Measurements from ENCODE around the gene NCK1.

The NCK1 gene

DNA sequence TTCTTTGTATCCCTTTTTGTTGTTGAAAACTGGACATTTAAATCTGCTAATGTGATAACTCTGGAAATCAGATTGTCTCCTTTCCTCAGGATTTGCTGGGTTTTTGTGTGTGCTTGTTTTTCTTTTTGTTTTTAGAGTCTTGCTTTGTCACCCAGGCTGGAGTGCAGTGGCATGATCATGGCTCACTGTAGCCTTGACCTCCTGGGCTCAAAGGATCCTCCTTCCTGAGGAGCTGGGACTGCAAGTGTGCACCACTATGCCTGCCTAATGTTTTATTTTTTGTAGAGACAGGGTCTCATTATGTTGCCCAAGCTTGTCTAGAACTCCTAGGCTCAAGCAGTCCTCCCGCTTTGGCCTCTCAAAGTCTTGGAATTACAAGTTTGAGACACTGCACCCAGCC lies 51.2 kb downstream of the NCK1 start:
- no peak for DNase-seq

DNA sequence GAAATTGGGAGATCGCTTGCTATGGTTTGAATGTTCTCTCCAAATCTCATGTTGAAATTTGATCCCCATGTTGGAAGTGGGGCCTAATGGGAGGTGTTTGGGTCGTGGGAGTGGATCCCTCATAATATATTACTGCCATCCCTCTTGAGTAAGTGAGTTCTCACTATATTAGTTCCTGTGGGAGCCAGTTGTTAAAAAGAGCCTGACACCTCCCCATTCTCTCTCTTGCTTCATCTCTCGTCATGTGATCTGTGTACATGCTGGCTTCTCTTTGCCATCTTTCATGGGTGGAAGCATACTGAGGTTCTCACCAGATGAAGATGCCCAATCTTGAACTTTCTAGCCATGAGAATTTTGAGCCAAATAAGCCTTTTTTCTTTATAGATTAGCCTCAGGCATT lies 52.7 kb downstream of the NCK1 start:
- no peak for DNase-seq

DNA sequence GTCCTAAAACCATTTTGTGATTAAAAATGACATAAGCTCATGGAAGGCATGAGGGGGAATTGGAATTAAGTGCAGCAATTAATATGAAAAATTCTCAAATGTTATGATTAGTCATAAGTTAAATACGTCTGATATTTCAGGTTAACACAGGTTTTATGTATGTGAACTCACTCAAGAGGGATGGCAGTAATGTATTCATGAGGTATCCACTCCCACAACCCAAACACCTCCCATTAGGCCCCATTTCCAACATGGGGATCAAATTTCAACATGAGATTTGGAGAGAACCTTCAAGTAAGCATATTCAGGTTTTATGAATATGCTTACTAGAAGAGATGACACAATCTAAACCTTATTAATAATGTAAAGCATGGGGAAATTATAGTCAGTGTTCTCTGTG lies 54.2 kb downstream of the NCK1 start:
- no peak for DNase-seq

DNA sequence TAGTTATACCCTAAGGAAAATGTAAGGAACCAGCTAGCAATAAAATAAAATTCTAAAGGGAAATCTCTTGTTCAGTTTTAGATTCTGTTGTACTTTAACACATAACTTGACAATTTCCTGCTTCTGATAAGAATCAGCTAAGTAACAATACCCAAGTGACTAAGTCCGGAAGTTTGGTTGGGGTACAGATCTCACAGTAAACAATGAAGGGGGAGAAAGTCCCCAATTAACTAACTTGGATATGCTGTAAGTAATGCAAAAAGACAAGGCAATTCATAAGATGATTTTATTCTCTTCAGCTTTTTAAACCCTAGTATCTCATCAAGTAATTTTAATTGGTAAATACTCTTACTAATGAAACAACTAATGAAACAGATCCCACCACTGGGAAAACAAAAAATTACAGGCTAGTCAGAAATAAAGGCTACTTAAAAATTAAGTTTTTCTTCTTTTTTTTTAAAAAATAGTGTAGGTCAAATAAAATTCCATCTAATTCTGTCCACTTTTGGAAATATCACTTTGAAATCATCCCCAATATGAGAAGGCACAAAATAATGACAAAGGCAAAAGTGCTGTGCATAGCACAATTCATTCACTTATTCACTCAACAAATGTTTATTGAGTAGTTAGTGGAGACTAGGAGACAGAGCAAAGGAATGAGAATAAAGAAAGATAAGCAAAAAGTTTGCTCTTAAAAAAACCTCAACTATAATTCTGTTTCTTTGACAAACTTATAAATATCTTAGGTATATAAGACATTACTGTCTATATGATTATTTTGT lies 58.0 kb downstream of the NCK1 start:
- DNase-seq: no peak

DNA sequence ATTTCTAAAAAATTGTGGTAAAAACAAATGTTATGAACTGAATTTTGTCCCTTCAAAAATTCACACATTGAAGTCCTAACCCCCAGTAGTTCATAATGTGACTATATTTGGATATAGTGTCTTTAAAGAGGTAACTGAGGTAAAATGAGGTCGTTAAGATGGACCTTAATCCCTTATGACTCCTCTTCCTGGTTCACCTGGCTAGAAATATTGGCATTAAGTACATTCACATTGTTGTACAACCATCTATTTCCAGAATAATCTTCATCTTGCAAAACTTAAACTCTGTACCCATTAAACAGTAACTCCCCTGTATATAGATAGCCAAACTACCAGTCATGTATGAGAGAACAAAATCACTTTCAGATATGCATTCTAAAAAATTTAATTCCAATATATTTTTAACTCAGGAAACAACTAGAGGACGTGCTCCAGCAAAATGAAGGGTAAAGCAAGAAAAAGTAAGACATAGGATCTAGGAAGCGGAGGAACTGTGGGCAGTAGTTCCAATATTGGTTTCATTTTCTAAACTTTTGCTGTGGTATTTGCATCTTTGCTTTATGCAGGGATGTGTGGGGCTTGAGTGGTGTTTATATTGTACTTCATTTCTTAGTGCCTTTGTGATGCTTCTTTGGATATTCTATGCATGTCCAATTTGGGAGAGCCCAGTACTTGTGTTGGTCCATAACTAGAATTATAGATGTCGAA lies 59.0 kb downstream of the NCK1 start:
- DNase-seq: no peak

DNA sequence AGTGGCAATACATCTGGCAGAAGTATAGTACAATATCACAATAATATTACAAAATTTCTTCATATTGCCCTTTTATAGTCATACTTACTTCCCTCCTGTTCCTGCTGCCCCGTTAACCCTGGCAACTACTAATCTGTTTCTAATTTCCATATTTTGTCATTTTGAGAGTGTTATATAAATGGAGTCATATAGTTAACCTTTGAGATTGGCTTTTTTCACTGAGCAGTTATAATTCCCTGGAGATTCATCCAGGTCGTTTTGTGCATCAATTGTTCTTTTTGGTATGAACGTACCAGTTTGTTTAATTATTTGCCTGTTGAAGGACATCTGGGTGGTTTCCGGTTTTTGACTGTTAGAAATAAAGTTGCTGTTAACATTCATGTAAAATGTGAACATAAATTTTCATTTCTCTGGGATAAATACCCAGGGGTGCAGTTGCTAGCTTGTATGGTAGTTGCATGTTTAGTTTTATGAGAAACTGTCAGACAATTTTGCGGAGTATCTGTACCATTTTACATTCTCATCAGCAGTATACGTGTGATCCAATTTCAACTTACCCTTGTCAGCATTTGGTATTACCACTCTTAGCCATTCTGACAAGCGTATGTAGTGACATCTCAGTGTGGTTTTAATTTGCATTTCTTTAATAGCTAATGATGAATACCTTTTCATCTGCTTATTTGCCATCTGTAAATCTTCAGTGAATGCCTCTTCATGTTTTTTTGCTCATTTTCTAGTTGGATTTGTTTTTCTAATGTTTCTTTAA lies 63.6 kb downstream of the NCK1 start:
- DNase-seq: no peak

DNA sequence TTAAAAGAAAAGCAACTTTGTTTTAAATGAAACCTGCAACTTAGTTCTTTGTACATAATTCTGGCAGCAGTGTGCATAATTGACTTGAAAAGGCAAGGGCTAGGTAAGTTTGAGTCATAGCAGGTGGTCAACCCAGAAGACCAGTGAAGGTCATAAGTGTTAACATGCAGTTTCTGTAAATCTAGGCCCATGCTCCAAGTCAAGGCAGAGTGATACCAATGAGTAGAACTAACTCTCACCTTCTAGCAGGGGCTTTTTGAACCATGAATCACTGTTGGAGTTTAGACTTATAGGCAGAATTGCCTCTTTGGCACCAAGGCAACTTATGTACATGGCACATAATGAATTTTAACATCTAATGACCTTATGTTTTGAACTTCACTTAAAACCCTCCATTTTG lies 66.2 kb downstream of the NCK1 start:
- DNase-seq: no peak

DNA sequence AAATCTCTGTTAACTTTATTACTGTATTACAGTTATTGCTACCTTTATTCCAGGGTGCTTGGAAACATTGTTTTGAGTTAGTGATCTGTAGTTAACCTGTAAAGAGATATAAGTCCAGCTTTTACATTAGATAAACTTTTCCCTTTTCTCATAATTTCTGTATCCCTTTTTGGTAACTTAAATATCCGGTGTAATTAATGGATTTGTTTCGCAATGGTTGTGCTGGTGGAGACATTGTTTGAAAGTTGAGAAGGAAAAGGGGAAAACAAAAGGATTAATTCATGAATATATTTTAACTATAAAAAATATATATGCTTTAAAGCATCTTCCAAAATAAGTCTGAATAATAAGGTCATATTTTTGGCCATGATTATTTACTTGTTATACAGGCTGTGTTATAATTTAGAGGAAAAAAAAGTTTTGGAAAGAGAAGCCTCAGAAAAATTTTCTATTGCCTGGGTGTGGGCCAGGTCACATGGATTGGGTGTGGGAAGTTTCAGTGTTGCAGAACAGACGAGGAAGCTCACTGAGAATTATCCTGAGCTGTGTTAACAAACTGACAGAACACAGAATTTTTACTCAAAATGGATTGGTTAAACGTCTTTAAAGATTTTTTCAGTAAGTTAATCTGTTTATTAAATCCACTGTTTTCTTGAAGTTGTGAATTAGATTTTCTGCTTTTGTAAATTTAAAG lies 68.1 kb downstream of the NCK1 start:
- no peak for DNase-seq

DNA sequence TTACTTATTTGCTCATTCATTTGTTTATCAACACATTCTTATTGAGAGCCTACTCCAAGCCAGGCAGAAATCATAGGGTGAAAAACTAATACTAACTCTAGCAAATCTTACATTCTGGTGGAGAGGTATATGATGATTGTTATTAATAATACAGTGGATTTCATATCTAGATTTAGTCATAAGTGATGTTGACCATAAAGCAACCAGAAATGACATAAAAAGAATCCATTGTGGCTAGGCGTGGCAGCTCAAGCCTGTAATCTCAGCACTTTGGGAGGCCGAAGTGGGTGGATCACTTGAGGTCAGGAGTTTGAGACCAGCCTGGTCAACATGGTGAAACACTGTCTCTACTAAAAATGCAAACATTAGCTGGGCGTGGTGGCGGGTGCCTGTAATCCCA lies 69.6 kb downstream of the NCK1 start:
- DNase-seq: no peak

DNA sequence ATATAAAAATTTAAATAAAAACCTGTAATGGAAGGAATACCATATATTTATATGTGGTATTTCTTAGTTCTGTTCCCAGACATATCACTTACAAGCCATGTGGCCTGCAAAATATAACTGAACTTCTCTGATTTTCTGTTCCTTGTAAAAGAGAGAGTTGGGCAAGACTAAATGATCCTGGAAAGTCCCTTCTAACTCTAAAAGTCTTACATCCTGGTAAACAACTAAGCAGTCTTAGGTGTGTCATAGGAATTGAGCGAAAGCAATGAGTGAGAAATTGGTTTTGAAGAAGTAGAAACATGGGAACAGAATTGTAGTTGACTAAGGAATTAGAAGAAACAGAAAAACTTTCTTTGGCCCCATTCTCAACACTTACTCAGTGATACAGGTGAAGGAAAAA lies 70.5 kb downstream of the NCK1 start:
- DNase-seq: no peak

DNA sequence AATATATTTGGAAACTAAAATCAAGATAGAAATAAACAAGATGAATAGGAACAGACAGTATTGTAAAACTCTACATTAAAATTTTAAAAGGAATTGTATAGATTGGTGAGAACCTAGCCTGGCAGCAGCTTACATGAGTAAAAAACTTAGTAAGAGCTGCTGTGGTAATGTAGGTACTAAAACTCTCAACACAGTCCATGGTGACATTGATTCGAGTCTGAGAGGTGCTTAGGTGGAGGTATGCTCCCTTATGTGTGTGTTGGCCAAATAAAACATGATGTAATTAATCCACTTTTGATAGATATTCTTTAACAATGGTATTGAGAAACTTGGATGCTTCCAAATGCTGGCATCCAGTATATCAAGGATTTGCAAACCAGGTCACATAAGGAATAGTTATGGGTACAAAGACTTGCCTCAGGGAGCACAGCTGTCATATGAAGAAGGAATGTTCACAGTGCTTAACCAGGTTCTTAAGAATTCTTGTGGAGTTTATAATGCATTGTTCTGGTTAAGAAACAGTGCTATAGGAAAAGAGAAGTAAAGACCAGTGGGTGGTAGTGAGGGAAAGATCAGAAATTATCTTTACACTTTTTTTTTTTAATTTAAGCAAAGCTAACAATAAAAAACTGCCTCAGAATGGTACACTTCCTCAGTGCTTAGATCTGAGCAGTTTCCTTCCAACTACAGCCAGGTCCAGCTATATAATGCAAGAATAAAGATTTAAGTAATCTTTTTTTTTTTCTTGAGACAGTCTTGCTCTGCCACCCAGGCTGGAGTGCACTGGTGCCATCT lies 71.2 kb downstream of the NCK1 start:
- no peak for DNase-seq

DNA sequence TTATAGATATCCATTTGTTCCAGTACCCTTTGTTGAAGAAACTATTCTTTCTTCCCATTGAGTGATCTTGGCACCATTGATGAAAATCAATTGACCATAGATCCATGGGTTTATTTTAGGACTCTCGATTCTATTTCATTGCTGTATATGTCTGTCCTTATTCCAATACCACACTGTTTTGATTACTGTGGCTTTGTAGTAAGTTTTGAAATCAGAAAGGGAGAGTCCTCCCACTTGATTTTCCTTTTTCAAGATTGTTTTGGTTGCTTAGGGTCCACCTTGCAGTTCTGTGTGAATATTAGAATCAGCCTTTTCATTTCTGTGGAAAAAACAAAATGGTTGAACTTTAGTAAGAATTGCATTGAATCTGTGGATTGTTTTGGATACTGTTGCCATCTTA lies 75.2 kb downstream of the NCK1 start:
- DNase-seq: no peak

DNA sequence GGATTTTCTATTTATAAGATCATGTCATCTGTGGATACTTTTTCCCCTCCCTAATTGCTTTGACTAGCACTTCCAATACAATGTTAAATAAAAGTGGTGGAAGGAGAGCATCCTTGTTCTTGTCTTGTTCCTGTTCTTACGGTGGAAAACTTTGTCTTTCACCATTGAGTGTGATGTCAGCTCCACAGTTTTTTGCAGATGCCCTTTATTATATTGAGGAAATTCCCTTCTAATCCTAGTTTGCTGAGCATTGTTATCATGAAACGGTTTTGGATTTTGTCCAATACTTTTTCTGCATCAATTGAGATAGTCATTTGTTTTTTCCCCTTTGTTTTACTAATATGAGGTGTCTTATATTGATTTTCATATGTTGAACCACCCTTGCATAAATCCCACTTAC lies 75.8 kb downstream of the NCK1 start:
- DNase-seq: no peak

DNA sequence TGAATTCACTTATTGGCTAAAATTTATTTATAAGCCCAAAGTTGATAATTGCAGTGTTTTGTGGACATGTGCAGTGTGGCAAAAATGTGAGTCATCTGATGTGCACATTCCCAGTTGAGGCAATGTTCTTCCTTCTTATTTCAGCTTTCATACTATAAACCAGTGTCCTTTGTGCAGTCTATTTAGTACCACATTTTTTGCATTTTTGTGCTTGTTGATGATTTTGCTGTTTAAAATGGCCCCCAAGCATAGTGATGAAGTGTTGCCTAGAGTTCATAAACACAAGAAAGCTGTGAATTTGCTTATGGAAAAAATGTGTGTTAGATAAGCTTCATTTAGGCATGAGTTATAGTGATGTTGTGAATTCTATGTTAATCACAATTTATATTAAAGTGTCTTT lies 76.3 kb downstream of the NCK1 start:
- DNase-seq: no peak

DNA sequence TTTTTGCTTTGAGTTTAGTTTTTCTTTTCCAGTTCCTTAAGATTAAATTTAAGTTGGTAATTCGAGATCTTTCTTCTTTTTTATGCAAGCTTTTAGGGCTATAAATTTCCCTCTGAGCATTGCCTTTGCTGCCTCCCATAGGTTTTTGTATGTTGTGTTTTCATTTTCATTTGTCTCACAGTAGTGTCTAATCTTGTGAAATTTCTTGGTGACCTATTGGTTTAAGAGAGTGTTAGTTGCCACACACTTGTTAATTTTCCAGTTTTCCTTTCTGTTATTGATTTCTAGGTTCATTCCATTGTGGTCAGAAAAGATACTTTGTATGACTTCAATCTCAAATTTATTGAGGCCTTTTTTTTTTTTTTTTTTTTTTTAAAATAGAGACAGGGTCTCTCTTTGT lies 77.5 kb downstream of the NCK1 start:
- DNase-seq: no peak

DNA sequence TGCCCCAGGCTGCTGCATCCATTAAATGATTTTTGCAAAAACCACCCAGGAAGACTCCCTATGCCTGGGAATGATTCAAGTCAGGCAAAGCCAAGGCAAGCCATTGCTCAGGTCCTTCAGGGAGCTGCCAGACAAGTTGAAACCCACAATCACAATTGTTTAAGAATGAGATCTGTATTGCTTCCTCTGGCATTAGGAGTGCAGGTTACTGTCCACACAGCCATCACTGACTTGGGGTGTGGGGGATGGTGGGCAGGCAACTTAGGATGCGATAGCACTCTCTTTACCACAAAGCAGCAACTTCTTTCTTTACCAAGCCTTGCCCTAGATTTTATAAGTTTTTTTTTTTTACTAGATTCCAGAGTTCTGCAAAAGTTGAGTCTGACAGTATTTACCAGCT lies 80.8 kb downstream of the NCK1 start:
- DNase-seq: no peak

DNA sequence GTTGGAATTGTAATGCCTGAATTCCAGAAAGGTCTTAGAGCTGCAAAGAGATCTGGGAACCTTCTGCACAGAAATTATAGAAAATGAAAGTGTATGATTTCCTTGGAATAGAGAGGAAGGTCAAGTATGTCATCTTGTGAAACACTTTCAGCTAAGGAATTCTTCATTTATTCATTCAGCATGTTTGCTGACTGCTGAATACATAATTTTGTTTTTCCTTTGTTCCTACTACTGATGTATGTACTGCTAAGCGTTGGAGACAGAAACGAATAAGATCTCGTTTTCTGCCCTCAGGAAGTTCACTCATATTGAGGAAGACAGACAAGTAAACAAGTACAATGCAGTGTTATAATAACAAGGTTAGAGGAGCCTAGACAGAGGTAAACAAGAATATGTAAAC lies 81.4 kb downstream of the NCK1 start:
- no peak for DNase-seq

DNA sequence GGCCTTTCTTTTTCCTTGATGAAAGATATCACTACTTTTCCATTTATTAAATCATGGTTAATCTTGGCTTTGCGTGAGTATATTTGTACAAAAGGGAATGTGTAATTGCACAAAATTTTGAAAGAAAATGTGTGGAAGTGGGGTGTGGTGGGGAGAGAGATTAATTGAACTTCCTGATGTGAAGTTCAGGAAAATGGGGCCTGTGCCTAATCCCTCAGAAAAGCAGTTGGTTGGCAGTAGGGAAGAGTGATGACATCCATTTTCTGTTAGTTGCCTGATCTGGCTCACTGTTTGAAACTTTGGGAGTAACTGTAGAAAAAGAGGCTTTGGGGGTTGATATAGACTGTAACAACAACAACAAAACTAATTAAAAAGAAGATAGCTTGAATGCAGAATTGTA lies 85.0 kb downstream of the NCK1 start:
- DNase-seq: no peak

DNA sequence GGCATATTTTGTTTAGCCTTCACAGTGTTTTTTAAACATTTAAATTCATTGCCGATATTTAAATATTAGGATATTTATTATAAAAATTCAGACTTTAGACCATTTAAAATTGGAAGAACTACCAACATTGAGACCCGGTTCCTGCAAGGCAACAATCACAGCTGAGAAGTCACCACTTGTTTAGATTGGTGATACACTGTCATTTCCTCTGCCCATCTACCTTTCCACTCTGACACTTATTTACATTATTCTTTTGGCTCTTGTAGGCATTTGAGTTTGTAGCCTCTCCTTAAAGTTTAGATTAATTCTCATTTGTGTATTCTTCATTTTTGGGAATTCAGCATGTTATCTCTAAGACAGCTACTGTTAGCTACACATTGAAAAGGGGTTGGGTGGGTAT lies 85.5 kb downstream of the NCK1 start:
- DNase-seq: no peak

DNA sequence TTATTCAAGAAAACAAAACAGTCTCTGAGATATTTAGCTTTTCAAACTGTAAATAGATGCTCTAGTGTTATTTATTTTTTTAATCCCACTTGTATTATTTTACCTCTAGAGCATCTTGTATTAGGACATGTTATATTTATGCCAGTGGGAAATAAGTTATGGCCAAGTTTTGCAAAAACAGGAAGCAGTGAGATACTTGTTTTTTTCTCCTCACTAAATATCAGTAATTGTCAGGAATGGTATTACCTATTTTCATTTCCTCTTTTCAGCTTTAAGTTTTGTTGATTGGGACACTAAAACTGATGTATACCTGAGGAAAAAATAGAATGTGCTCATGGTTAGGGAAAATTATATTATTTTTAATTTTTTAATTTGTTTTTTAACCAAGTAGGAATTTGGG lies 87.1 kb downstream of the NCK1 start:
- no peak for DNase-seq

DNA sequence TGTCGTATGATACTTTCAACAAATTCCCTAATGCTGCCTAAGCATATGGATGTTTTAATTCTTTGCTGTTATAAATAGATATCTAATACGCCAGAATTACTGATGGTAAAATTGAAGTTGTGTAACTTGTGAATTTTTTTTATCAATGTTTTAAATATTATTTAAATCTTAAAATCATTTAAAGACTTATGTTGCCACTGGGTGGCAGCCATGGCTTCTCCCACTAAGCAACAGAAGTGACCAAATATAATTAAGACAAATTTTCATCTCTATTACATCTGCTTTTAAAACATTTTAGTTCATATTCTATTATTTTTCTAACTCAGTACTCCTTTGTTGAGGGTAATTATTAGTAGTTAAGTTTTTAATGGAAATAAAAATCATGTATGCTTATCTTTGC lies 87.7 kb downstream of the NCK1 start:
- no peak for DNase-seq

DNA sequence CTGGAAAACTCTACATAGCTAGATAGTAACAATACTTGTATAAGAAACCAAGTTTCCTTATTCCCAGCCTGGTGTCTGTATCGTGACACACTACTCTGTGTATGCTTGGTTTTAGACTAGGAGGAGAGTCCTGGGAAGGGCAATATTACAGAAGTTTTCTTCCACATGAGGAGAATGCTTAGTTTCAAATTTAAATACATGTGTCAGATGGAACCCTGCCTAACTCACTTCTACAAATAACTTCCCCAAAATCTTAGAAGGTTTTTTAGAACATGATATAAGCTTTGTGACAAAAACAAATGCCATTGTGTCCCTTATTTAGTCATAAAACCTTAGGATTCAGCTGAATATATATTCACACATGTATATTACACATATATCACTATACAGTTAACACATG lies 88.6 kb downstream of the NCK1 start:
- DNase-seq: no peak

DNA sequence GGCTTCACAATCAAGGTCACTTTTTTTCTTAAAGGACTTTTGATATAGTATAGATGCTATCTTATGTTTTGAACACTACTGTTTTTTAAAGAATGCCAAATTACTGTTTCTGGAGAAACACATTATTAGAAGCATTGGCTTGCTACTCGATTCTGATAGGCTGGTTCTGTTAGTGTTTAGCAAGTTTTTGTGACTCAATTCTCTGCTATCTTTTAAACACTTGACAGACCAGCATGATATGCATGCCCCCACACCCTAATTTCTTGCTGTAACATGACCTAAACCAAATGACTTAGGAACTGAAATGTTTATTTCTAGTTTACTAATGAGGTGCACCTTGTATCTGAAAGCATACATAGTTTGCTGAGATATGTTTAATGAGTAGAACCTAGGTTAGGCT lies 90.3 kb downstream of the NCK1 start:
- no peak for DNase-seq

All from NCI-H2029 treated with DMSO at 0.1 percent for 48 hours (cell line).